ENCODE results near the gene ATP6V0C. TPM values are rescaled to one million over a fixed set of nuclear protein-coding genes. Genes with fewer than 3 reads are reported as not detected.

ATP6V0C gene
- total RNA-seq, 6 experiments from 2014 or later = 71.5 to 100 (median 79.4) TPM

DNA sequence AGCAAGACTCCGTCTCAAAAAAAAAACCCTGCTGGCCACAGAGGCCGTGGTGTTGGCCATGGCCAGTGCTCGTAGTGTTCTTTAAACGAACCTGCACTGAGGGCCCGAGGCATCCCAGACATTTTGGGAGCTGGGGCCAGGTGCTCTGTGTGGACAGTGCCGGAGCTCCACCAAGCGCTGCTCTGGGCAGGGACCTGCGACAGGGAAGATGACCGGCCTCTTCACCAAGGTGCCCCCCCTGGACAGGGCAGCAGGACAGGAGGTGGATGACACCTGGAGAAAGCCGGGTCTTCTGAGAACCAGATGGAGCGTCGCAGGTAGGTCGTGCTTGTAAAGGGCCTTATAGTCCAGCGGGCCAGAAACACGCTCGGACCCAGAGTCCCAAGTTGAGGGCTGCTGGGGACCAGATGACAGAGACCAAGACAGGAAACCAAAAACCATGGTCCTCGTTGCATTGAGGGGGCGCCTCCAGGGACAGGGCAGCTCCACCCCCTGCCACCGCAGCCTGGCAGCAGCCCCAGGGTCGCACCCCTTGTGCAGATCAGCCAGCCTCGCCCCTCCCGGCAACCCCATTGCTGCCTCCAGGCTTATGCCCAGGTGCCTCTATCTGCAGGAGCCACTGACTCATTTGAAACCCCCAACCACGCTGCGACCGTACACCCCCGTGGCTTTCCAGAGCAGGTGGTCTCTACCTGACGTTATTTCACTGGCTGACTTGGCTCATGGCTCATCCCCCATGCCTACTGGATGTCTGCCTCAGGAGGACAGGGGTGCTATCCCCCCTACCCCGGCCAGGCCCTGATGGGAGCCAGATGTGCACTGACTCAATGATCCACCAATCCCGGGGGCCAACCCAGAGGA, 46.9 kb upstream of the ATP6V0C start:
- no peaks in the 10 kb centered on the region for H3K9me3 ChIP-seq
- no peak for ATAC-seq
- H3K27me3 ChIP-seq = no peaks in the 10 kb centered on the region
- no peaks in the 10 kb centered on the region for H3K36me3 ChIP-seq
- TF ChIP-seq POLR2A (IDR thresholded peaks at IDR 0.05) = no peak
- TF ChIP-seq, protein P1, sequence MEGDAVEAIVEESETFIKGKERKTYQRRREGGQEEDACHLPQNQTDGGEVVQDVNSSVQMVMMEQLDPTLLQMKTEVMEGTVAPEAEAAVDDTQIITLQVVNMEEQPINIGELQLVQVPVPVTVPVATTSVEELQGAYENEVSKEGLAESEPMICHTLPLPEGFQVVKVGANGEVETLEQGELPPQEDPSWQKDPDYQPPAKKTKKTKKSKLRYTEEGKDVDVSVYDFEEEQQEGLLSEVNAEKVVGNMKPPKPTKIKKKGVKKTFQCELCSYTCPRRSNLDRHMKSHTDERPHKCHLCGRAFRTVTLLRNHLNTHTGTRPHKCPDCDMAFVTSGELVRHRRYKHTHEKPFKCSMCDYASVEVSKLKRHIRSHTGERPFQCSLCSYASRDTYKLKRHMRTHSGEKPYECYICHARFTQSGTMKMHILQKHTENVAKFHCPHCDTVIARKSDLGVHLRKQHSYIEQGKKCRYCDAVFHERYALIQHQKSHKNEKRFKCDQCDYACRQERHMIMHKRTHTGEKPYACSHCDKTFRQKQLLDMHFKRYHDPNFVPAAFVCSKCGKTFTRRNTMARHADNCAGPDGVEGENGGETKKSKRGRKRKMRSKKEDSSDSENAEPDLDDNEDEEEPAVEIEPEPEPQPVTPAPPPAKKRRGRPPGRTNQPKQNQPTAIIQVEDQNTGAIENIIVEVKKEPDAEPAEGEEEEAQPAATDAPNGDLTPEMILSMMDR (IDR thresholded peaks at IDR 0.05) = no peak
- WGBS (ENCODE audit: insufficient coverage, low coverage, low lambda C conversion rate, missing lambda C conversion rate) = 55% methylated on average over 9 of the region's 29 CpGs
- DNase-seq = peak in 1 of 3 donors; percentile 44
- no peak overlapping the region for H3K27ac ChIP-seq
- peaks cover 0 to 32% (median 3%) of the 10 kb centered on the region in 4 donors for H3K4me1 ChIP-seq
- H3K4me3 ChIP-seq = no peak overlapping the region
- intact Hi-C loops (cut with DNase I) = no loop called here

DNA sequence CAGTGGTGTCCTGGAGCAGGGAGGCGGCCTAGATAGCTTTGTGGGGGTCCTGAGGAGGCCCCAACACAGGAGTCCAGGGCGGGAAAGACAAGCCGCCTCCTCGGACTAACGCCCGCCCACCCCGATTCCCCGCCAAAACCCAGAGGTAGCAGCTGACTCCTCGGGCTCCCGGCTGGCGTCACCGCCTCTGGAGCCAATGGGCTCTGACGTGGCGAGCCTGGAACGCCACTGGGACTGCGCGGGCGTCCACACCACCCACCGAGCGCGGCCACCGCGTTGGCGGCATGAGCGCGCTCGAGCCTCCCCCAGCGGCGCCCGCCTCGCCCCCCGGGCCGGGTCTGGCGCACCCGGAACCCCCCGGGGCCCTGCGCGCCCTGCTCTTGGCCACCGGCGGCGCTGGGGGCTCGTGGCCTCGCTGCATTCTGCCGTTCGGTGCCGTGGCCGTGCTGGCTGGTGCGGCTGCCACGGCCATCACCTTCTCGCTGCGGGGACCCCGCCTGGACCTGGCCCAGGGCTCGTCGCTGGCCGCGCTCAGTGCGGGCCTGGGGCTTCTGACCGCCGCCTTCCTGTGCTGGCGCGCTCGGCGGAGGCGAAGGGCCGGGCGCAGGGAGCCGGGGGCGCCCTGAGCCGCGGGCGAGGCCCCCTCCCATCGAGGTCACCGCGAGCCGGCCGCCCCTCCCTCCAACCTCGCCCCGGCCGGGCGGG, 46.1 kb upstream of the ATP6V0C start:
- 5% methylated on average over 14 of the region's 80 CpGs for WGBS (ENCODE audit: insufficient coverage, low coverage, low lambda C conversion rate, missing lambda C conversion rate)
- ATAC-seq (peak; percentile 23 to 43 (median 30)), DNase-seq (peak in 2 of 3 donors; percentile 60 to 72)
- H3K36me3 ChIP-seq = no peaks in the 10 kb centered on the region
- H3K27ac ChIP-seq = no peak overlapping the region
- no peaks in the 10 kb centered on the region for H3K9me3 ChIP-seq
- intact Hi-C loops (cut with DNase I) = no loop called here
- no peaks in the 10 kb centered on the region for H3K27me3 ChIP-seq
- peak; percentile 35 for TF ChIP-seq POLR2A (IDR thresholded peaks at IDR 0.05)
- TF ChIP-seq, protein P1 (IDR thresholded peaks at IDR 0.05) = peak in 1 of 4 donors; percentile 10
- H3K4me1 ChIP-seq = peaks cover 0 to 40% (median 7%) of the 10 kb centered on the region in 4 donors
- H3K4me3 ChIP-seq = peak overlapping the region; percentile 22 to 44 (median 36)

DNA sequence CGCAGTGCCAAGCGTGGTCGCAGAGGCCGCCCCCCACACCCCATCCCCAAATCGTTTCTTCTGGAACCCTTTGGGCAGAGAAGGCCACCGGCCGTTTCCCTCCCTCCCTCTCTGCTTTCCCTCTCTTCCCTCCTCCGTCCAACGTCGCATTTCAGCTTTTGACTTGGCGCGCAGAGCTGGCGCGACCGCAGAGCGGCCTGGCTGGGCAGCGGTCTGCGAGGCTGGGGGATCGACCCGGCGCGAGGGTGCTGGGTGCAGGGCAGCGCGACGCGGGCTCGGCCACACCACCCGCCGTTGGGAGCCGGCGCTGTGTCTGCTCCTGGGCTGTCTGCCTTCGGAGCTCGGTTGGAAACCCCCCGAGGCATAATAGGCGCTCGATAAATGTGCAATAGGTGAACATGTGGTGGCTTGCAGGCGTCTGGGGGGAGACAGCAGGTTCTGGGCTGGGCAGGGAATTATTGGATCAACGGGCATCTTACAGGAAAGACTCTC, 45.5 kb upstream of the ATP6V0C start:
- Histone ChIP-seq H3K9me3 (no peaks in the 10 kb centered on the region), H3K4me1 (peaks cover 0 to 46% (median 10%) of the 10 kb centered on the region in 4 donors), H3K27ac (no peak overlapping the region), H3K4me3 (peak overlapping the region; percentile 22 to 44 (median 36)), H3K36me3 (no peaks in the 10 kb centered on the region), H3K27me3 (no peaks in the 10 kb centered on the region)
- intact Hi-C loops (cut with DNase I) = no loop called here
- TF ChIP-seq, protein P1 (IDR thresholded peaks at IDR 0.05) = no peak
- no peak for TF ChIP-seq POLR2A (IDR thresholded peaks at IDR 0.05)
- WGBS (ENCODE audit: insufficient coverage, low coverage, low lambda C conversion rate, missing lambda C conversion rate) = 0% methylated on average over 13 of the region's 38 CpGs
- ATAC-seq = peak in 2 of 4 donors; percentile 4 to 16
- peak in 1 of 3 donors; percentile 54 for DNase-seq

DNA sequence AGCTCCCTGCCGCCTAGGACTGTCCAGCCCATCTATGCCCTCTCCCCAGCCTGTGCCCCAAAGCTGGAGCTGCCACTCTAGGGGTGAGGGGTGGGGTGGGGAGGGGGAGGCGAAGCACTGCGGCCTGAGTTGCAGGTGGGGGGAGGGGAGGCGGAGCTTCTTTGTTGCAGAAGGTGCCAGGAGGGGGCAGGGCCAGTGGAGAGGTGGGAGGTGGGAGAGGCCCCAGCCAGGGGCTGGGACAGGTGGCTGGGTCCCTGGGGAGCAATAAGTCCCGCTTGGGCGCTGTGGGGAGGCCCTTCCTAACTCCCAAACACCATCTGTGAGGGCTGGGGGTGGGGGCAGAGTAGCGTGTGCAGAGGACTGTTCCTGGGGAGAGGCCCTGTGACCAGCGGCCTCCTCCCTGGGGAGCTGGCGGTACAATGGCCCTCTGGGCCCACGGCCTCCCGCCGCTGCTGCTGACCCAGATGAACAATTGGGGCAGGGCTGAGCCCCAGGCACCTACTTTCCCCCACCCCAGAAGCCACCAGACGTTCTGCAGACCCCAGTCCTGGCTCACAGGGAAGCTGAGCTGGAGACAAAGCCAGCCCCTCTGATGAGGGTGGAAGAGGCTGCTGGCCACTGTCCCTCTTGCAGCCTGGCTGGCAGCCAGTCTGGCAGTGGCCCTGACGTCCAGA, 44.9 kb upstream of the ATP6V0C start:
- TF ChIP-seq, protein P1 (IDR thresholded peaks at IDR 0.05) = no peak
- TF ChIP-seq POLR2A (IDR thresholded peaks at IDR 0.05) = no peak
- H3K36me3 ChIP-seq = no peaks in the 10 kb centered on the region
- peak overlapping the region in 1 of 3 donors; percentile 36 for H3K4me3 ChIP-seq
- H3K9me3 ChIP-seq = no peaks in the 10 kb centered on the region
- DNase-seq (peak in 2 of 3 donors; percentile 53 to 65), ATAC-seq (peak; percentile 17 to 48 (median 35))
- H3K27me3 ChIP-seq = no peaks in the 10 kb centered on the region
- 6% methylated on average over 3 of the region's 14 CpGs for WGBS (ENCODE audit: insufficient coverage, low coverage, low lambda C conversion rate, missing lambda C conversion rate)
- H3K4me1 ChIP-seq = peaks cover 0 to 52% (median 11%) of the 10 kb centered on the region in 4 donors
- intact Hi-C loops (cut with DNase I) = no loop called here
- H3K27ac ChIP-seq = no peak overlapping the region
